DOHH2 (cell line): ENCODE results near the gene CAPZB.

ENCODE experiments used
- H3F3A ChIP-seq: fragments of 200-600 bp; sonication (generic), shearing (Covaris generic); 2 replicates; pipeline ENCODE4 v1.6.0; 2016; ENCODE audit warnings: antibody characterized with exemption, mild to moderate bottlenecking; ENCODE audit not compliant: control insufficient read depth, insufficient read depth
- H3K27ac ChIP-seq: fragments of 200-600 bp; sonication (generic); 2 replicates; pipeline ENCODE4 v1.5.1; 2014; ENCODE audit warnings: low read depth, mild to moderate bottlenecking, low read length, moderate library complexity
- H3K27me3 ChIP-seq: fragments of 200-600 bp; sonication (generic); 2 replicates; pipeline ENCODE4 v1.6.1; 2014; ENCODE audit warnings: mild to moderate bottlenecking, low read length, mixed read lengths; ENCODE audit not compliant: control insufficient read depth
- H3K36me3 ChIP-seq: fragments of 200-600 bp; sonication (generic); 2 replicates; pipeline ENCODE4 v1.6.1; 2014; ENCODE audit warnings: mild to moderate bottlenecking, low read length, moderate library complexity, mixed read lengths; ENCODE audit not compliant: control insufficient read depth
- H3K4me1 ChIP-seq: fragments of 200-600 bp; sonication (generic); 2 replicates; pipeline ENCODE4 v1.6.1; 2014; ENCODE audit warnings: mild to moderate bottlenecking, low read length, mixed read lengths; ENCODE audit not compliant: control insufficient read depth
- H3K4me2 ChIP-seq: fragments of 200-600 bp; sonication (generic); 2 replicates; pipeline ENCODE4 v1.6.0; 2014; ENCODE audit warnings: mild to moderate bottlenecking, low read length, moderate library complexity
- H3K4me3 ChIP-seq: fragments of 200-600 bp; sonication (generic); 2 replicates; pipeline ENCODE4 v1.5.1; 2014; ENCODE audit warnings: mild to moderate bottlenecking, low read length, mixed read lengths
- H3K79me2 ChIP-seq: fragments of 200-600 bp; sonication (generic); 2 replicates; pipeline ENCODE4 v1.6.1; 2014; ENCODE audit warnings: mild to moderate bottlenecking, low read length, mixed read lengths; ENCODE audit not compliant: control insufficient read depth
- H3K9me2 ChIP-seq: fragments of 200-600 bp; sonication (generic); replicated peaks from 2 replicates; pipeline ENCODE4 v1.6.1; 2014; ENCODE audit warnings: mild to moderate bottlenecking, low read length, mixed read lengths; ENCODE audit not compliant: control insufficient read depth
- H3K9me3 ChIP-seq: fragments of 200-600 bp; sonication (generic); 2 replicates; pipeline ENCODE4 v1.6.1; 2014; ENCODE audit warnings: antibody characterized with exemption, low read length, mixed read lengths; ENCODE audit not compliant: control insufficient read depth, insufficient read depth
- H4K20me1 ChIP-seq: fragments of 200-600 bp; sonication (generic); 2 replicates; pipeline ENCODE4 v1.6.0; 2014; ENCODE audit warnings: low read depth, mild to moderate bottlenecking, antibody characterized with exemption, low read length, moderate library complexity; ENCODE audit not compliant: control insufficient read depth, insufficient read depth
- CTCF ChIP-seq: fragments of 200-600 bp; sonication (generic); IDR thresholded peaks from one replicate; pipeline ENCODE4 v1.5.1; 2014; ENCODE audit warnings: antibody characterized with exemption, mild to moderate bottlenecking, low read depth, low read length; ENCODE audit not compliant: poor library complexity, severe bottlenecking
- EZH2phosphoT487 ChIP-seq: fragments of 200-600 bp; sonication (generic); IDR thresholded peaks from 2 replicates; pipeline ENCODE4 v1.6.1; 2017; ENCODE audit warnings: borderline replicate concordance, mild to moderate bottlenecking, antibody characterized with exemption, low read length, moderate library complexity, mixed read lengths

Gene CAPZB

GRCh38 chr1:19338323-19338762 lies 147.0 kb downstream of the CAPZB start:
- Histone ChIP-seq H3K36me3 (peaks cover 6% of the 10 kb centered on the region), H4K20me1 (peaks cover 4% of the 10 kb centered on the region; the same call in 1 of the 2 replicates), H3K4me3 (no peak overlapping the region), H3K9me2 (no peaks in the 10 kb centered on the region), H3K27ac (no peak overlapping the region), H3F3A (no peaks in the 10 kb centered on the region), H3K79me2 (no peaks in the 10 kb centered on the region; the same call in 1 of the 2 replicates), H3K4me2 (no peak overlapping the region), H3K27me3 (no peaks in the 10 kb centered on the region), H3K4me1 (peaks cover 10% of the 10 kb centered on the region), H3K9me3 (no peaks in the 10 kb centered on the region)
- TF ChIP-seq CTCF (no peak), EZH2phosphoT487 (no peak)

DNA sequence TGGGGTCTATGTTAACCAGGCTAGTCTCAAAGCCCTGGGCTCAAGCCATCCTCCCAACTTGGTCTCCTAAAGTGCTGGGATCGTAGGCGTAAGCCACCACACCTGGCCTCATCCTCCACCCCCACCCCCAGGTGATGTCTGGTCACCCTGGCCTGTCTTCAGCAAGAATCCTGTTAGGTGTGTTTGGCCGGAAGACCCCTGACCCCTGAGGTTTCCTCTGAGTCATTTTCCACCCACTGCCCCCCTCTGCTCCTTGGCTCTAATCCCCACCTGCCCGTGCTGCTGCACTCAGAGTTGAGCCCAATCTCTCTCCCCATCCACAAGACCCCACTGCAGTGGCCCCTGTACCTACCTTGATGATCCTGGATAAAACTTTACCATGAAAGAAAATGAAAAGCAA lies 148.1 kb downstream of the CAPZB start:
- Histone ChIP-seq H3K4me1 (peaks cover 10% of the 10 kb centered on the region), H3K27ac (no peak overlapping the region), H3K9me2 (no peaks in the 10 kb centered on the region), H3K36me3 (peaks cover 6% of the 10 kb centered on the region), H3K27me3 (no peaks in the 10 kb centered on the region), H4K20me1 (peaks cover 4% of the 10 kb centered on the region; the same call in 1 of the 2 replicates), H3F3A (no peaks in the 10 kb centered on the region), H3K4me2 (no peak overlapping the region), H3K4me3 (no peak overlapping the region), H3K9me3 (no peaks in the 10 kb centered on the region), H3K79me2 (no peaks in the 10 kb centered on the region; the same call in 1 of the 2 replicates)
- TF ChIP-seq EZH2phosphoT487: no peak
- no peak for TF ChIP-seq CTCF

- Histone ChIP-seq H3K27ac (no peak overlapping the region), H3F3A (no peaks in the 10 kb centered on the region), H3K4me2 (no peak overlapping the region), H3K9me3 (no peaks in the 10 kb centered on the region), H3K36me3 (peaks cover 6% of the 10 kb centered on the region), H3K4me1 (peaks cover 6% of the 10 kb centered on the region), H3K9me2 (no peaks in the 10 kb centered on the region), H3K79me2 (no peaks in the 10 kb centered on the region; the same call in 1 of the 2 replicates), H3K4me3 (no peak overlapping the region), H4K20me1 (no peaks in the 10 kb centered on the region), H3K27me3 (no peaks in the 10 kb centered on the region)
- TF ChIP-seq CTCF: no peak
- TF ChIP-seq EZH2phosphoT487: no peak
These were observed 148.8 kb downstream of the CAPZB start for GRCh38 chr1:19336543-19336942.
